GM12874 (cell line): ENCODE measurements around the gene TPCN1.

Experiments used
- CTCF ChIP-seq: IDR thresholded peaks from 2 replicates; pipeline ENCODE4 v1.5.1; 2011; ENCODE audit warnings: low read depth, mild to moderate bottlenecking, control low read depth, low read length, moderate library complexity; ENCODE audit not compliant: insufficient read depth

Gene TPCN1

GRCh38 chr12:113266106-113266895 lies 45.0 kb downstream of the TPCN1 start:
- TF ChIP-seq CTCF: no peak

- no peak for TF ChIP-seq CTCF
These were observed 46.4 kb downstream of the TPCN1 start for GRCh38 chr12:113267621-113268020.

- no peak for TF ChIP-seq CTCF
These were observed 46.9 kb downstream of the TPCN1 start for GRCh38 chr12:113268136-113268535.

- no peak for TF ChIP-seq CTCF
These were observed 47.4 kb downstream of the TPCN1 start for GRCh38 chr12:113268621-113269020.

- no peak for TF ChIP-seq CTCF
These were observed 48.1 kb downstream of the TPCN1 start for GRCh38 chr12:113269257-113269943.

GRCh38 chr12:113270709-113271009 lies 49.4 kb downstream of the TPCN1 start:
- TF ChIP-seq CTCF: no peak

- no peak for TF ChIP-seq CTCF
These were observed 50.2 kb downstream of the TPCN1 start for GRCh38 chr12:113271466-113271852.
